H9 (cell line): ENCODE data around the gene DLG5. TPM values are rescaled to one million over a fixed set of nuclear protein-coding genes. Genes with fewer than 3 reads are reported as not detected.

Source experiments
- DNase-seq: peaks from one replicate; pipeline ENCODE4 v3.0.0-alpha.2; 2017
- H2AFZ ChIP-seq: one replicate; pipeline ENCODE4 v1.6.1; 2013; ENCODE audit warnings: mild to moderate bottlenecking, low read length, control low read depth, moderate library complexity
- H2AK5ac ChIP-seq: 2 replicates; pipeline ENCODE4 v1.6.1; 2013; ENCODE audit warnings: low read length, control low read depth, mixed read lengths; ENCODE audit not compliant: insufficient read length
- H2BK120ac ChIP-seq: one replicate; pipeline ENCODE4 v1.6.1; 2013; ENCODE audit warnings: low read depth, mild to moderate bottlenecking, low read length, control low read depth, inconsistent platforms; ENCODE audit not compliant: poor library complexity, severe bottlenecking
- H2BK12ac ChIP-seq: 2 replicates; pipeline ENCODE4 v1.6.1; 2013; ENCODE audit warnings: low read length, control low read depth, mixed read lengths, low read depth; ENCODE audit not compliant: insufficient read length
- H2BK15ac ChIP-seq: 2 replicates; pipeline ENCODE4 v1.6.1; 2013; ENCODE audit warnings: low read depth, low read length, control low read depth
- H2BK20ac ChIP-seq: one replicate; pipeline ENCODE4 v1.6.1; 2013; ENCODE audit warnings: low read depth, mild to moderate bottlenecking, low read length, control low read depth, inconsistent platforms; ENCODE audit not compliant: poor library complexity, severe bottlenecking
- H2BK5ac ChIP-seq: 2 replicates; pipeline ENCODE4 v1.6.1; 2013; ENCODE audit warnings: low read length, control low read depth, mixed read lengths; ENCODE audit not compliant: insufficient read length
- H3K14ac ChIP-seq: 2 replicates; pipeline ENCODE4 v1.6.1; 2013; ENCODE audit warnings: low read length, control low read depth; ENCODE audit not compliant: insufficient read depth
- H3K18ac ChIP-seq: 2 replicates; pipeline ENCODE4 v1.6.1; 2013; ENCODE audit warnings: low read depth, mild to moderate bottlenecking, mixed read lengths, low read length, control low read depth; ENCODE audit not compliant: insufficient read length
- H3K23ac ChIP-seq: 2 replicates; pipeline ENCODE4 v1.6.1; 2013; ENCODE audit warnings: low read length, control low read depth, mixed read lengths, low read depth; ENCODE audit not compliant: insufficient read length
- H3K23me2 ChIP-seq: 2 replicates; pipeline ENCODE4 v1.6.1; 2013; ENCODE audit warnings: low read depth, mild to moderate bottlenecking, mixed read lengths, low read length, control low read depth; ENCODE audit not compliant: insufficient read length, poor library complexity, severe bottlenecking
- H3K27ac ChIP-seq: 2 replicates; pipeline ENCODE4 v1.5.1; 2013; ENCODE audit warnings: low read length, control low read depth, mixed read lengths, low read depth; ENCODE audit not compliant: insufficient read length
- H3K27me3 ChIP-seq: 2 replicates; pipeline ENCODE4 v1.6.1; 2013; ENCODE audit warnings: low read length, control low read depth, inconsistent platforms; ENCODE audit not compliant: insufficient read depth
- H3K4ac ChIP-seq: 2 replicates; pipeline ENCODE4 v1.6.1; 2013; ENCODE audit warnings: low read depth, mild to moderate bottlenecking, control low read depth, inconsistent platforms, low read length, moderate library complexity
- H3K4me1 ChIP-seq: 2 replicates; pipeline ENCODE4 v1.6.1; 2013; ENCODE audit warnings: low read length, control low read depth, inconsistent platforms; ENCODE audit not compliant: insufficient read depth
- H3K4me2 ChIP-seq: 2 replicates; pipeline ENCODE4 v1.6.1; 2013; ENCODE audit warnings: low read length, control low read depth, mixed read lengths; ENCODE audit not compliant: insufficient read length, insufficient read depth
- H3K56ac ChIP-seq: 2 replicates; pipeline ENCODE4 v1.6.1; 2013; ENCODE audit warnings: low read depth, mild to moderate bottlenecking, mixed read lengths, low read length, control low read depth; ENCODE audit not compliant: insufficient read length
- H3K79me1 ChIP-seq: 2 replicates; pipeline ENCODE4 v1.6.1; 2013; ENCODE audit warnings: low read depth, mild to moderate bottlenecking, moderate library complexity, low read length, control low read depth, inconsistent platforms; ENCODE audit not compliant: insufficient read depth, poor library complexity, severe bottlenecking
- H3K79me2 ChIP-seq: 2 replicates; pipeline ENCODE4 v1.6.1; 2013; ENCODE audit warnings: low read length, control low read depth, inconsistent platforms; ENCODE audit not compliant: insufficient read depth
- H3K9ac ChIP-seq: 2 replicates; pipeline ENCODE4 v1.6.1; 2013; ENCODE audit warnings: low read length, control low read depth, mixed read lengths; ENCODE audit not compliant: insufficient read length; ENCODE audit errors: extremely low read depth
- H3K9me3 ChIP-seq: one replicate; pipeline ENCODE4 v1.6.1; 2013; ENCODE audit warnings: low read depth, low read length, inconsistent platforms; ENCODE audit not compliant: control insufficient read depth
- H3T11ph ChIP-seq: one replicate; pipeline ENCODE4 v1.6.1; 2013; ENCODE audit warnings: mild to moderate bottlenecking, low read length, control low read depth, inconsistent platforms
- H4K20me1 ChIP-seq: one replicate; pipeline ENCODE4 v1.6.1; 2013; ENCODE audit not compliant: control insufficient read depth, insufficient read length, insufficient read depth
- H4K5ac ChIP-seq: 2 replicates; pipeline ENCODE4 v1.6.1; 2013; ENCODE audit warnings: low read depth, mild to moderate bottlenecking, mixed read lengths, low read length, control low read depth; ENCODE audit not compliant: insufficient read length
- H4K8ac ChIP-seq: replicated peaks from 2 replicates; pipeline ENCODE4 v1.6.1; 2013; ENCODE audit warnings: low read length, control low read depth, mixed read lengths, low read depth; ENCODE audit not compliant: insufficient read length
- H4K91ac ChIP-seq: 2 replicates; pipeline ENCODE4 v1.6.1; 2013; ENCODE audit warnings: low read depth, mild to moderate bottlenecking, moderate library complexity, mixed read lengths, low read length, control low read depth; ENCODE audit not compliant: insufficient read length
- H3K27ac Mint-ChIP-seq, 3 experiments: 2 replicates in 2 of 3; 3 replicates in 1 of 3; pipeline ENCODE4 v1.8.0; 2020 to 2021; ENCODE audit warnings: mixed read lengths in 3 of 3, mild to moderate bottlenecking in 1 of 3, moderate library complexity in 1 of 3
- H3K27me3 Mint-ChIP-seq: 2 replicates; pipeline ENCODE4 v1.8.0; 2021; ENCODE audit warnings: low read depth, mild to moderate bottlenecking, moderate library complexity, mixed read lengths
- H3K36me3 Mint-ChIP-seq, 3 experiments: 2 replicates in 2 of 3; 3 replicates in 1 of 3; pipeline ENCODE4 v1.8.0; 2020 to 2021; ENCODE audit warnings: low read depth in 3 of 3, mixed read lengths in 3 of 3; ENCODE audit not compliant: insufficient read depth in 1 of 3
- H3K4me1 Mint-ChIP-seq, 2 experiments: 2 replicates each; pipeline ENCODE4 v1.8.0; 2020; ENCODE audit warnings: mixed read lengths in 2 of 2
- H3K4me3 Mint-ChIP-seq, 2 experiments: 2 replicates in 1 of 2; 3 replicates in 1 of 2; pipeline ENCODE4 v1.8.0; 2020 to 2021; ENCODE audit warnings: mild to moderate bottlenecking in 2 of 2, mixed read lengths in 2 of 2, moderate library complexity in 1 of 2
- H3K9me3 Mint-ChIP-seq, 2 experiments: 2 replicates in 1 of 2; 3 replicates in 1 of 2; pipeline ENCODE4 v1.8.0; 2020; ENCODE audit warnings: mild to moderate bottlenecking in 2 of 2, mixed read lengths in 2 of 2, moderate library complexity in 1 of 2
- WGBS: extraction: QIAGEN DNeasy Blood & Tissue Kit; methylation state at CpG from one replicate; pipeline ENCODE4 v1.1.7; 2013; ENCODE audit warnings: missing lambda C conversion rate, low lambda C conversion rate, mixed read lengths; ENCODE audit not compliant: insufficient read length; ENCODE audit errors: extremely low coverage; 5-methylcytosine and 5-hydroxymethylcytosine counted together
- total RNA-seq: library from RNA; stranded (reverse); gene quantifications from 2 replicates; pipeline ENCODE4 v1.2.1, GENCODE V29; 2021
- TF ChIP-seq, protein P1 (sequence below): fragments of 200-600 bp; sonication (generic); conservative IDR thresholded peaks from 3 replicates; pipeline ENCODE4 v1.8.0; 2021; ENCODE audit warnings: antibody characterized with exemption, mild to moderate bottlenecking

Gene DLG5
- total RNA-seq, 1 experiment from 2014 or later: 67.4 TPM

DNA sequence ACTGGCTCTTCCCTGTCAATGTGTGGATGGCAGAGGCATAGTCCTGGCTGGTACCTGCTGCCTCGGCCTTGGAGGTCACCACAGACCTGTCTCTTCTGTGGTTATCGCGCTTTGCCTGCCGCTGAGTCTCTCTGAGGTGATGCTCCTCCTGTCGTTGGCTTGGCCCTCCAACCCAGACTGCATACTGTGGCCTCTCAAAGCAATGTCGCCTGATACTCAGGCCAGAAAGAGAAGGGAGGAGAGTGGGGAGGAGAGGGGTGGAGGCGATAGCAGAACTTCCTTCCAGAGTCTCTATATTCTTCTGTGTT lies 155.7 kb downstream of the DLG5 start:
- Mint-ChIP-seq H3K9me3 (no peaks in the 10 kb centered on the region), H3K4me1 (peaks cover 16 to 19% of the 10 kb centered on the region in 2 experiments), H3K27ac (no peak overlapping the region; a peak in 1 of 7 replicates), H3K27me3 (no peaks in the 10 kb centered on the region), H3K36me3 (no peaks in the 10 kb centered on the region; a peak in 1 of 7 replicates), H3K4me3 (no peak overlapping the region)
- Histone ChIP-seq H3K56ac (no peak overlapping the region), H3K79me2 (no peaks in the 10 kb centered on the region), H3K9me3 (no peaks in the 10 kb centered on the region), H4K20me1 (no peaks in the 10 kb centered on the region), H3K9ac (no peak overlapping the region), H3K14ac (no peak overlapping the region), H4K91ac (no peak overlapping the region), H4K8ac (no peak overlapping the region), H3K27ac (no peak overlapping the region), H3K79me1 (no peaks in the 10 kb centered on the region), H3K27me3 (no peaks in the 10 kb centered on the region), H3K23ac (no peak overlapping the region), H2AFZ (no peak overlapping the region), H2BK120ac (no peak overlapping the region), H2BK5ac (no peak overlapping the region), H3K4me1 (no peaks in the 10 kb centered on the region), H3K4me2 (no peak overlapping the region), H3K18ac (no peak overlapping the region), H2AK5ac (no peak overlapping the region), H4K5ac (no peak overlapping the region), H2BK20ac (no peak overlapping the region), H3T11ph (no peak overlapping the region), H3K23me2 (no peaks in the 10 kb centered on the region), H2BK12ac (no peak overlapping the region), H2BK15ac (no peak overlapping the region), H3K4ac (no peak overlapping the region)
- TF ChIP-seq, protein P1, sequence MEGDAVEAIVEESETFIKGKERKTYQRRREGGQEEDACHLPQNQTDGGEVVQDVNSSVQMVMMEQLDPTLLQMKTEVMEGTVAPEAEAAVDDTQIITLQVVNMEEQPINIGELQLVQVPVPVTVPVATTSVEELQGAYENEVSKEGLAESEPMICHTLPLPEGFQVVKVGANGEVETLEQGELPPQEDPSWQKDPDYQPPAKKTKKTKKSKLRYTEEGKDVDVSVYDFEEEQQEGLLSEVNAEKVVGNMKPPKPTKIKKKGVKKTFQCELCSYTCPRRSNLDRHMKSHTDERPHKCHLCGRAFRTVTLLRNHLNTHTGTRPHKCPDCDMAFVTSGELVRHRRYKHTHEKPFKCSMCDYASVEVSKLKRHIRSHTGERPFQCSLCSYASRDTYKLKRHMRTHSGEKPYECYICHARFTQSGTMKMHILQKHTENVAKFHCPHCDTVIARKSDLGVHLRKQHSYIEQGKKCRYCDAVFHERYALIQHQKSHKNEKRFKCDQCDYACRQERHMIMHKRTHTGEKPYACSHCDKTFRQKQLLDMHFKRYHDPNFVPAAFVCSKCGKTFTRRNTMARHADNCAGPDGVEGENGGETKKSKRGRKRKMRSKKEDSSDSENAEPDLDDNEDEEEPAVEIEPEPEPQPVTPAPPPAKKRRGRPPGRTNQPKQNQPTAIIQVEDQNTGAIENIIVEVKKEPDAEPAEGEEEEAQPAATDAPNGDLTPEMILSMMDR: no peak
- WGBS: no CpG with 5 or more reads among the region's 7 CpGs
- no peak for DNase-seq
